Muscle of leg (tissue), 11 donors: ENCODE data around the gene RAD51B. TPM values are rescaled to one million over a fixed set of nuclear protein-coding genes. Genes with fewer than 3 reads are reported as not detected.
A peak's percentile ranks its signal among the peaks of the same experiment; 100 is the strongest.

Source experiments
- DNase-seq: peaks from one replicate; pipeline ENCODE4 v3.0.0; 2013
- H3K27ac ChIP-seq: one replicate; pipeline ENCODE4 v1.5.1; 2013; ENCODE audit warnings: mild to moderate bottlenecking, low read length, control low read depth
- H3K27me3 ChIP-seq: one replicate; pipeline ENCODE4 v1.6.1; 2013; ENCODE audit warnings: low read length; ENCODE audit not compliant: control insufficient read depth, insufficient read depth
- H3K36me3 ChIP-seq: one replicate; pipeline ENCODE4 v1.6.1; 2013; ENCODE audit warnings: low read length; ENCODE audit not compliant: control insufficient read depth, insufficient read depth
- H3K4me1 ChIP-seq: one replicate; pipeline ENCODE4 v1.6.1; 2013; ENCODE audit warnings: low read length; ENCODE audit not compliant: control insufficient read depth, insufficient read depth
- H3K4me3 ChIP-seq: one replicate; pipeline ENCODE4 v1.5.1; 2013; ENCODE audit warnings: low read length, control low read depth
- H3K9me3 ChIP-seq: replicated peaks from 2 replicates; pipeline ENCODE4 v1.6.1; 2013; ENCODE audit warnings: low read depth, low read length; ENCODE audit not compliant: control insufficient read depth
- WGBS: methylation state at CpG from one replicate; pipeline ENCODE4 v1.1.5; 2013; ENCODE audit warnings: missing lambda C conversion rate; ENCODE audit not compliant: insufficient coverage; 5-methylcytosine and 5-hydroxymethylcytosine counted together
- polyA plus RNA-seq, 8 donors: library from polyadenylated mRNA; unstranded; fragments of 120-200 nt; gene quantifications; one replicate each; pipeline versions ENCODE4 v1.2.1 to v1.2.3, GENCODE V29; 2013; ENCODE audit warnings: inconsistent platforms in 1 of 8, low replicate concordance in 1 of 8; ENCODE audit not compliant: insufficient read length in 8 of 8, insufficient read depth in 1 of 8
- total RNA-seq: library from RNA; stranded (reverse); fragments of 120-200 nt; gene quantifications from one replicate; pipeline ENCODE4 v1.2.4, GENCODE V29; 2013

RAD51B gene
- total and polyA plus RNA-seq, 9 donors: 6.0 to 16.5 (median 7.2) TPM

DNA sequence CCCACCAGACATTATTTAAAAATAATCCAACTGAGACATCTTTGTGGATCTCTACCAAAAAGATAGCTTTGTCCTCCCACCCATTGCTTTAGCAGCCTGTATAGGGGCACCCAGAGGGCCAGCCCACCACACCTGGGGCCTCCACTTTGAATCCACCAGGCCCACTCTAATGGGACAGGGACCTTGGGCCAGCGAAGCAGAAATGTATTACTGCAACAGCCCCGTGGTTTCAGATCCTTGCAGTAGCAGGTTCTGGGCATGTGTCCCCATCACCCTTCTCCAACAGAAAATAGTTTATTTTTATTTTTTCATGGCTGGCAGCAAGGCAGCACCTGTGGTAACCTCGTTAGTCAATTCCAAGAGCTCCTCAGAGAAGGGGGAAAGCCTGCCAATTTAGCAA, 754.9 kb downstream of the RAD51B start:
- 50% methylated on average over 1 of the region's 3 CpGs for WGBS
- Histone ChIP-seq H3K27ac (no peak overlapping the region), H3K4me1 (peaks cover 31% of the 10 kb centered on the region), H3K36me3 (no peaks in the 10 kb centered on the region), H3K27me3 (no peaks in the 10 kb centered on the region), H3K4me3 (no peak overlapping the region), H3K9me3 (peaks cover 7% of the 10 kb centered on the region)
- DNase-seq: peak; percentile 47

DNA sequence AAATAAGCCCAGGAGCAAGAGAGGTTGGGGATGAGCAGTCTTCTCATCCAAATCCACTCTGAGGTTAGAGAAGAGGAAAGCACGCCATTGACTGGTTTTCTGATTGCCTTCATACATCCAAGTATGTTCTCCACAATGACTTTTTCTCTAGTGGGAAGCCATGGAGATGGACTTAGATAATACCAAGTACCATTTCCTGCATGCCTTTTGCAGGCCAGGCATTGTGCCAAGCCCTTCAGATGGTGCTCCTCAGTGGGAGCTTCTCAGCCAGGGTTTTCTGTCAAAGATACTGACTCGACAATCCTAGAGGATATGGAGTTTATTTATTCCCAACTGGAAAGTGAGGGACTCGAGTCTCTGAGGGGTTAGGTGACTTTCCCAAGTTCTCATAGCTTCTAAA, 755.3 kb downstream of the RAD51B start:
- peaks cover 7% of the 10 kb centered on the region for H3K9me3 ChIP-seq
- H3K4me3 ChIP-seq: no peak overlapping the region
- WGBS: no CpG with 5 or more reads among the region's 3 CpGs
- DNase-seq: no peak
- H3K27ac ChIP-seq: no peak overlapping the region
- peaks cover 31% of the 10 kb centered on the region for H3K4me1 ChIP-seq
- H3K27me3 ChIP-seq: no peaks in the 10 kb centered on the region
- no peaks in the 10 kb centered on the region for H3K36me3 ChIP-seq

DNA sequence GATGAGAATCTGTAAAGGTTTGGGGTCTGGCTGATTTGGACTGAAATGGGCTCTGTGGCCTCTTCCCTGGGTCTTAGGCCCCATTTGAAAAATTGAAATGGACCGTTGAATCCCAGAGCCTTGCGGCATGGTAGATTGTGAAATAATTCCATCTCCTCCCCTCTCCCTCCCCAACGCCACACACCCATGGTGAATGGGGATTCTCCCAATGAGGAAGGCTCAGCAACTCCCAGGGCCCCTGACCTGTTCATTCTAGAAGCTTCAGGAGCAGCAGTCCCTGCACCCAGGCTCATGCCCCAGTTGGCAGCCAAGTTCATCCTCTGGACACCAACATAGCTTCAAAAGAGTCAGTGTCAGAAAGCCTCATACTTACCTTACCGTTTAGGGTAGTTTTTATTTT, 755.8 kb downstream of the RAD51B start:
- no peaks in the 10 kb centered on the region for H3K27me3 ChIP-seq
- WGBS: 100% methylated on average over 1 of the region's 4 CpGs
- no peak overlapping the region for H3K27ac ChIP-seq
- no peak for DNase-seq
- peaks cover 7% of the 10 kb centered on the region for H3K9me3 ChIP-seq
- no peak overlapping the region for H3K4me3 ChIP-seq
- H3K36me3 ChIP-seq: no peaks in the 10 kb centered on the region
- H3K4me1 ChIP-seq: peaks cover 33% of the 10 kb centered on the region

DNA sequence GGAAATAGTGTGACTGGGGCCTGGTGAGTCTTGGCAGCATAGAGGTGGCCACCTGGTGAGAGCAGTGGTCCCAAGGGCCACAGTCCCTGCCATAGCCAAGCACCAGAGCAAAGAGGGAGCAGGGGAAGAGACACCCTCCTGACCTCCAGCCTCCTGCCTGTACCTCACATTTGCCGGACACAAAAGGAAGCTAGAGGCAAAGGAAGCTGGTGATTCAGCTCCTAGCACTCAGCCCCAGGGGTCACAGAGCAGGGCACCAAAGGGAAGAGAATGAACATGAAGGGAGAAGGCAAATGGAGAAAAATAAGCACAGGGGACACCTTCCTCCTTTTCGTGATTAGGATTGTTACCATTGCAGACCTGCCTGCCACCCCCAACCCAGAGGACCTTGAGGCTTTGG, 756.5 kb downstream of the RAD51B start:
- H3K36me3 ChIP-seq: no peaks in the 10 kb centered on the region
- WGBS: no CpG with 5 or more reads among the region's 2 CpGs
- no peak overlapping the region for H3K27ac ChIP-seq
- no peak overlapping the region for H3K4me3 ChIP-seq
- H3K4me1 ChIP-seq: peaks cover 39% of the 10 kb centered on the region
- DNase-seq: no peak
- no peaks in the 10 kb centered on the region for H3K27me3 ChIP-seq
- peaks cover 5% of the 10 kb centered on the region for H3K9me3 ChIP-seq

DNA sequence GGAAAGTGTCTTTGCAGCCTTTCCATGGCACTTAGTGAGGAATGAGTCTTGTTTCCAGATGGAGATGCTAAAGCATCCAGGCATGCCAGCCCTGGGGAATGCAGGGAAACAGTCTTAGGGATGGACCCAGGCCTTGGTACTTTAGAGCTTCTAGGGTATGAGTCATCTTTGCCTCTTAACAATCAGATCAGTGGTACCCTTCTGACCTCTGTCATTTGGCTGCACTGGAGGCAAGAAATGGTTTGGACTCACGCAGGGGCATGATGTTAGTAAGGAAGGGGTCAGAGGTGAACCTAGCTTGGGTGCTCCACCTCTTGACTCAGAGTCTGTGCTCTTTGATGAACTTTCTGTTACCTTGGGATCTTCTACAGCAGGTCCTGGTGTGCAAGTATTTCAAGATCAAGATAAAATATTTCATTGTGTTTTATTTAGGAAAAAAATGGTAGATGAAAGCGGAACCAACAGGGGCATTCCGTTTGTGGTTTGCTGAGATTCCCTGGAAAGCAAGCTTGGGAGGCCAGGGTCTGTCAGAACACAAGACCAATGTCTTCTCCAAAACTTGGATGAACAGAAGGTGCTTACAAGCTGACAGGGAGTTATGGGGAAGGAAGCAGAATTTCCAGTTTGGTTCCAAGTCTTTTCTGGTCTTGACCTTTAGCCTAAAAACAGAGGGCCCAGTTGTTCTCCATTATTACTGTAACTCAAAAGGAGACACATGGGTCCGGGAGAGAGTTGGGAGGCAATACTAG, 757.1 kb downstream of the RAD51B start:
- Histone ChIP-seq H3K4me3 (no peak overlapping the region), H3K27me3 (no peaks in the 10 kb centered on the region), H3K9me3 (no peaks in the 10 kb centered on the region), H3K36me3 (no peaks in the 10 kb centered on the region), H3K27ac (no peak overlapping the region), H3K4me1 (peaks cover 42% of the 10 kb centered on the region)
- WGBS: 80% methylated on average over 2 of the region's 4 CpGs
- no peak for DNase-seq

DNA sequence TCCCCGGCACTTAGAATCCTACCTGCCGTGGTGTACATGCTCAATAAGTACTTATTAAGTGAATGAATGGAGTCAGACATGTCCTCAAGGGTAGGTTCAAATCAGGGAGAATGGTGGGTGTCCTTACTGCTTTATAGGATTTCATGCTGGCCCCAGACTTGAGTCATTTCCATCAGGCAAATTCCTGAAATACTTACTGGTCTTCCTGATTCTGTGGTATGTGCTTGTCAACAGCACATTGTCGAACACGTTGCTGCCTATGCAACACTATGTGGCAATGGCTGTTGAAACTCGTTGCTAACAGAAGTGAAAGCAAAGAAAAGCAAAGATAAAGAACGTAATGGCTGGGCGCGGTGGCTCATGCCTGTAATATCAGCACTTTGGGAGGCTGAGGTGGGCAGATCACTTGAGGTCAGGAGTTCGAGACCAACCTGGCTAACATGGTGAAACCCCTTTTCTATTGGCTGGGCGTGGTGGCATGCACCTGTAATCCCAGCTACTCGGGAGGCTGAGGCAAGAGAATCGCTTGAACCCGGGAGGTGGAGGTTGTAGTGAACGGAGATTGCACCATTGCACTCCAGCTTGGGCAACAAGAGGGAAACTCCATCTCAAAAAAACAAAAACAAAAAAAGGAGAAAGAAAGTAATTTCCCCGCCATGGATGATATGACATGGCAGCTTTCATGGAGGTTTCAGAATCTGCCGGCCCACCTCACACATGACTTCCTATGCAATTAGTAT, 758.4 kb downstream of the RAD51B start:
- H3K4me1 ChIP-seq: peaks cover 42% of the 10 kb centered on the region
- 74% methylated on average over 7 of the region's 16 CpGs for WGBS
- peak; percentile 70 for DNase-seq
- H3K4me3 ChIP-seq: no peak overlapping the region
- H3K27ac ChIP-seq: no peak overlapping the region
- no peaks in the 10 kb centered on the region for H3K9me3 ChIP-seq
- no peaks in the 10 kb centered on the region for H3K36me3 ChIP-seq
- no peaks in the 10 kb centered on the region for H3K27me3 ChIP-seq

DNA sequence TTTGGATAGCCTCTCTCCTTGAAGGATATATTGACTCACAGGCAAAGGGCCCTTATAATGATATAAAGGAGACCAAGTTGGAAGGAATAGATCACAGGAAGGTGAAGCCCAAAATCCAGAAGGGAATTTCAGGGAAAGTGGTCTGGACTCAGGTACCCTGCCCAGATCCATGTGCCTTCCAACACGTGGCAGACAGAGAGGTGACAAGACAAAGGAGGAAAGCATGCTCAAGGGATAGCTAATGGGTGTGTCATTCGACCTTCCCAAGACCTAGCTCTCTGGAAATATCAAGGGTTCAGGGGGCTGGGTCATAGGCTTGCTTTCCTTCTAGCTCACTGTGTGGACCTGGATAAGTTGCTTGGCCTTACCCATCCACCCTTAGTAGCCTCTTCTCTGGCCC, 759.0 kb downstream of the RAD51B start:
- Histone ChIP-seq H3K36me3 (no peaks in the 10 kb centered on the region), H3K9me3 (no peaks in the 10 kb centered on the region), H3K27ac (no peak overlapping the region), H3K4me1 (peaks cover 45% of the 10 kb centered on the region), H3K27me3 (no peaks in the 10 kb centered on the region), H3K4me3 (no peak overlapping the region)
- DNase-seq: no peak
- 50% methylated on average over 1 of the region's 2 CpGs for WGBS

DNA sequence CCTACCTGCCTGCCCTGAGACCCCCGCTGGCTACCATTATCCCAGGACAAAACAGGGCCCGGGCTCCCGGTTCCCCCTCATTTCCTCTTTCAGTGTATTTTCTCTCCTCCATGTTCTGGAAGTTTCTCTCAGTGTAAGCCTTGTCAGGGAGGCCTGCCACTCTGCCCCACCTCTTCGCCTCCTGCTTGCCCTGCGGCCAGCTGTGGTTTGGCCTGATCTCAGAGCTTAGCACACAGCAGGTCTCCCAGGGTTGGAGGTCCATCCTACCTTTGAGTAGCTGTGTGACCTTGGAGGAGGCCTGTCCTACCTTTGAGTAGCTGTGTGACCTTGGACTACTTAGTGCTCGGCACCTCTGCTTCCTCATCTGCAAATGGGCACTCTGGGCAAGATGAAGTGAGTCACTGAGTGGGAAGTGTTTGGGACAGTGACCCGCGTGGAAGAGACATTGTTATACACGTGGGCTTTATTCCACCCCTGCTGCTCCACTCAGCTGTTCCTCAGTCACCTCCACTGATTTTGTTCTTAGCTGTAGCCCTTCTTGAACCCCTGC, 760.6 kb downstream of the RAD51B start:
- 73% methylated on average over 7 of the region's 9 CpGs for WGBS
- H3K4me1 ChIP-seq: peaks cover 52% of the 10 kb centered on the region

DNA sequence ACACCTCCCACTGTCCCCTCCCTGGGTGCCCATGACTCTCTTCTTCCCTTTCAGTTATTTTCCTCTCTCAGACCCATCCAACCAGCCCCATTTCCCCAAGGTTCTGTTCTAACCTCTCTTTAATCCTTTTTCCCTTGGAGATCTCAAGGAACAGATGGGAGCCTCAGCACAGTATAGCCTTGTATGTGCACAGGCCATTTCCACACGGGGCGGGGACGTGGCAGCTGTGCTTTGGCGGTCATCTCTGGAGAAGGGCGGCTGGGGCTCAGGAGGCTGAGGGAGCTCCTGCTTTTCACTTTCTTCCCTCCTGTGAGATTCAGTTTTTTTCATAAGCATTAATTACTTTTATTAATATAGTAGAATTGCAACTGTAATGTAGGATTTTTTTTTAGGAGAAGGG, 761.1 kb downstream of the RAD51B start:
- DNase-seq: peak; percentile 87
- Histone ChIP-seq H3K9me3 (no peaks in the 10 kb centered on the region), H3K27me3 (no peaks in the 10 kb centered on the region), H3K36me3 (no peaks in the 10 kb centered on the region), H3K4me3 (no peak overlapping the region), H3K4me1 (peaks cover 53% of the 10 kb centered on the region), H3K27ac (peak overlapping the region; percentile 75)
- WGBS: no CpG with 5 or more reads among the region's 5 CpGs

More for the DNA sequence above, 760.6 kb downstream of the RAD51B start:
- Histone ChIP-seq H3K27me3 (no peaks in the 10 kb centered on the region), H3K4me3 (no peak overlapping the region), H3K27ac (peak overlapping the region; percentile 75), H3K9me3 (no peaks in the 10 kb centered on the region), H3K36me3 (no peaks in the 10 kb centered on the region)
- no peak for DNase-seq

DNA sequence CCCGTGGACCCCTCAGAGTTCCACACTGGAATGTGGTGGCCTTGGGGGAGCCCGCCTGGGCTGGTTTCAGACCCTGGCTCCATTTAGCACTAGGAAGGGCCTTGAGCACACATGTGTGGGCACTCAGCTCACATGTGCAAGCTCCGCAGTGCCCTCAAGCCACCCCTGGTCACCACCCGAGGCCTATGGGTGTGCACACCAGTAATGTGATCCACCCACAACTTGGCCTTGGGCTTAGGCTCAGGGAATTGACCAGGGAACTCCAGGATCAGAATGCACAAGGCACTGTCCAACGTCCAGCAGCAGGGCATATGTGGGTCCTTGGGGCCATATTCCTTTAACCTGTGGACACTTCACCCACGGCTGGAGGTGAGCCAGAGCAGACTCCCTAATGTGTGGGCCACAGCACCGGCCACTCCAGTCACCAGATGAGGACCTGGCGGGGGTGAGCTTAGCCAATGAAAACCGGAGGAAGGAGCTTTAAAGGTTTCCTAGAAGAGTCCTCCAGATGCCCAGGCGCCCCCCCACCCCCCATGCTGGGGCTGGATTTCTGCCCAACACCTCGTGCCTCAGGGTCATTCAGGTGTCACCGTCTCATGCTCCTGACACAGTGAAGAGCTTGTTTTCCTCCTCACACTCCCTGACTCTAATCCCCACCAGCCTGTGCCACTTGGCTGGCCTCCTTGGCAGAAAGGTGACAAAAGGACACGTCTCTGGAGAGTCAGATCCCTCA, 764.1 kb downstream of the RAD51B start:
- Histone ChIP-seq H3K36me3 (no peaks in the 10 kb centered on the region), H3K9me3 (no peaks in the 10 kb centered on the region), H3K27ac (peak overlapping the region; percentile 90), H3K4me3 (no peak overlapping the region), H3K4me1 (peaks cover 78% of the 10 kb centered on the region), H3K27me3 (no peaks in the 10 kb centered on the region)
- 67% methylated on average over 9 of the region's 13 CpGs for WGBS
- no peak for DNase-seq
